Nephron progenitor cell (in vitro differentiated cells): ENCODE data around the gene TMEM120A.
A peak's percentile ranks its signal among the peaks of the same experiment; 100 is the strongest.

Experiments used
- DNase-seq: peaks from one replicate; pipeline ENCODE4 v3.0.0; 2021
- H3K27ac Mint-ChIP-seq: 2 replicates; pipeline ENCODE4 v1.8.0; 2021; ENCODE audit warnings: mild to moderate bottlenecking, moderate library complexity, mixed read lengths
- H3K27me3 Mint-ChIP-seq: 2 replicates; pipeline ENCODE4 v1.8.0; 2021; ENCODE audit warnings: mild to moderate bottlenecking, low read depth, mixed read lengths; ENCODE audit not compliant: poor library complexity
- H3K36me3 Mint-ChIP-seq: 2 replicates; pipeline ENCODE4 v1.8.0; 2021; ENCODE audit warnings: low read depth, mixed read lengths
- H3K4me1 Mint-ChIP-seq: 2 replicates; pipeline ENCODE4 v1.8.0; 2021; ENCODE audit warnings: mixed read lengths
- H3K4me3 Mint-ChIP-seq: 2 replicates; pipeline ENCODE4 v1.8.0; 2021; ENCODE audit warnings: mild to moderate bottlenecking, moderate library complexity, mixed read lengths
- H3K9me3 Mint-ChIP-seq: 2 replicates; pipeline ENCODE4 v1.8.0; 2021; ENCODE audit warnings: mild to moderate bottlenecking, moderate library complexity, mixed read lengths
- CTCF ChIP-seq: fragments of 200-600 bp; sonication (generic); IDR thresholded peaks from 2 replicates; pipeline ENCODE4 v1.5.0; 2021; ENCODE audit warnings: antibody characterized with exemption

Gene TMEM120A

GRCh38 chr7:75992083-75992755 lies 2.2 kb downstream of the TMEM120A start:
- TF ChIP-seq CTCF, result no peak
- Mint-ChIP-seq H3K4me1 (peaks cover 39% of the 10 kb centered on the region), H3K9me3 (no peaks in the 10 kb centered on the region), H3K27me3 (peaks cover 3% of the 10 kb centered on the region), H3K36me3 (peaks cover 22% of the 10 kb centered on the region), H3K27ac (no peak overlapping the region), H3K4me3 (no peak overlapping the region)
- no peak for DNase-seq

DNA sequence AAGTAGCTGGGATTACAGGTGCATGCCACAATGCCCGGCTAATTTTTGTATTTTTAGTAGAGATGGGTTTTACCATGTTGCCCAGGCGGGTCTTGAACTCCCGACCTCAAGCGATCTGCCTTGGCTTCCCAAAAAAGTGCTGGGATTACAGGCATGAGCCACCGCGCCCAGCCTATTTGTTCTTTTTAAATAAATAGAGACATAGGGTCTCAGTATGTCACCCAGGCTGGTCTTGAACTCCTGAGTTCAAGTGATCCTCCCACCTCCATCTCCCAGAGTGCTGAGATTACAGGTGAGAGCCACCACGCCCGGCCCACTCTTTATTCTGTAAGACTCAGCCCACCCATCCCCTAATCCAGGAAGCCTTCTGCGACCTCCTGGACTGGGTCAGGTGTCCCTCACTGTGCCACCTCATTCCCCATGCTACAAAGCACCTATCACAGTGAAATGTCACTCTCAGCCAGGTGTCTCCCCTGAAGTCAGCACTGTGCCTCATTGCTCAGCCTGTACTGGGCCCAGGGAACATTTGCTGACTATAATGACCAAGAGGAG lies 2.8 kb downstream of the TMEM120A start:
- Mint-ChIP-seq H3K36me3 (peaks cover 22% of the 10 kb centered on the region), H3K27me3 (peaks cover 3% of the 10 kb centered on the region), H3K27ac (no peak overlapping the region), H3K4me1 (peaks cover 39% of the 10 kb centered on the region), H3K9me3 (no peaks in the 10 kb centered on the region), H3K4me3 (no peak overlapping the region)
- no peak for TF ChIP-seq CTCF
- DNase-seq, result no peak

GRCh38 chr7:75989500-75990388 lies 4.7 kb downstream of the TMEM120A start:
- Mint-ChIP-seq H3K9me3 (no peaks in the 10 kb centered on the region), H3K4me3 (peak overlapping the region; percentile 0), H3K4me1 (peaks cover 39% of the 10 kb centered on the region), H3K36me3 (peaks cover 11% of the 10 kb centered on the region), H3K27ac (no peak overlapping the region), H3K27me3 (peaks cover 3% of the 10 kb centered on the region)
- no peak for DNase-seq
- no peak for TF ChIP-seq CTCF

- H3K9me3 Mint-ChIP-seq, result no peaks in the 10 kb centered on the region
- peaks cover 11% of the 10 kb centered on the region for H3K36me3 Mint-ChIP-seq
- H3K27ac Mint-ChIP-seq, result no peak overlapping the region
- no peak overlapping the region for H3K4me3 Mint-ChIP-seq
- peaks cover 39% of the 10 kb centered on the region for H3K4me1 Mint-ChIP-seq
- TF ChIP-seq CTCF, result no peak
- DNase-seq, result no peak
- H3K27me3 Mint-ChIP-seq, result peaks cover 3% of the 10 kb centered on the region
These were observed 5.6 kb downstream of the TMEM120A start for GRCh38 chr7:75988568-75989499.

- Mint-ChIP-seq H3K27me3 (peaks cover 3% of the 10 kb centered on the region), H3K27ac (no peak overlapping the region), H3K36me3 (peaks cover 11% of the 10 kb centered on the region), H3K4me3 (no peak overlapping the region), H3K4me1 (peaks cover 31% of the 10 kb centered on the region), H3K9me3 (no peaks in the 10 kb centered on the region)
- TF ChIP-seq CTCF, result no peak
- DNase-seq, result no peak
These were observed 6.4 kb downstream of the TMEM120A start for GRCh38 chr7:75987805-75988567.
